Measurements from ENCODE around the gene MTG1. TPM values are rescaled to one million over a fixed set of nuclear protein-coding genes. Genes with fewer than 3 reads are reported as not detected.

Gene MTG1
- total and polyA plus RNA-seq, 10 of the 15 experiments (the other 5 are each of a cell fraction or from before 2014, with no cell fraction given), result 6.2 to 104 (median 62.5) TPM

DNA sequence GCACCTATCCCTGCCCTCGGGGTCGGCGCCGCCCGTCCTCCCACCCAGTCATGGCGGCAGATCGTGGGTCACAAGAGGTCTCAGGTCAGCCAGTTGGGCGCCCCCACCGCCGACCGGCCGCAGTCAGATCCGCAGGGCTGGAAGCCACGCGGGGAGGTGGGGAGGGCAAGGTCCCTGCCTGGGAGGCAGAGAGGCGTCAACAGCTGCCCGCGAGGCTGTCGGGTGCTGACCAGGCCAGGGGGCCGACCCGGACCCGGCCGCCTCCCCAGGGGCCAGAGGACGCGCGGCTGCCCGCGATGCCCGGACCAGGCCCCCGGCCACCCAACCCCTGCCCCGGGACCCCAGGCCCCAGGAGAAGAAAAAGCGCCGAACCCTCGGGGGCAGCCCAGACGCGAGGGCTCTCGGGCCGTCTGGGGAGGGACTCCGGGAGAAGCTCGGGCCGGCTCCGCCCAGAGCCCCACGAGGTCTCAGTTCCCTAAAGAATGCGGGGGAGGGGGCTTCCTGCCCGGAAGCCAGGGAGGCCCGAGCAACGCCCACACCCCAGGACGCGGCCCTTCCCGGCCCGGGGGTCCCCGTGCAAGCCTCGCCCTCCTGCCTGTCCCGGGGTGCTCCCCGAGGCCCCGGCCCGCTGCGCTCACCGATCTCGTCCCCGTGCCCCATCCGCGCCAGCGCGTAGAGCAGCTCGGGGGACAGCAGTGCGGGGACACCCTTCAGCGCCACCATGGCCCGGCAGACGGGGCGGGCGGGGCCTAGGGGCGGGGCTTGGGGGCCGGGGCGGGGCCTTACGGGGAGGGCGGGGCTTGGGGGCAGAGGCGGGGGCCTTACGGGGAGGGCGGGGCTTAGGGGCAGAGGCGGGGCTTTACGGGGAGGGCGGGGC is 36.4 kb upstream of the MTG1 start, which contains the start of gene FUOM (continued):
- TF ChIP-seq, protein P1, sequence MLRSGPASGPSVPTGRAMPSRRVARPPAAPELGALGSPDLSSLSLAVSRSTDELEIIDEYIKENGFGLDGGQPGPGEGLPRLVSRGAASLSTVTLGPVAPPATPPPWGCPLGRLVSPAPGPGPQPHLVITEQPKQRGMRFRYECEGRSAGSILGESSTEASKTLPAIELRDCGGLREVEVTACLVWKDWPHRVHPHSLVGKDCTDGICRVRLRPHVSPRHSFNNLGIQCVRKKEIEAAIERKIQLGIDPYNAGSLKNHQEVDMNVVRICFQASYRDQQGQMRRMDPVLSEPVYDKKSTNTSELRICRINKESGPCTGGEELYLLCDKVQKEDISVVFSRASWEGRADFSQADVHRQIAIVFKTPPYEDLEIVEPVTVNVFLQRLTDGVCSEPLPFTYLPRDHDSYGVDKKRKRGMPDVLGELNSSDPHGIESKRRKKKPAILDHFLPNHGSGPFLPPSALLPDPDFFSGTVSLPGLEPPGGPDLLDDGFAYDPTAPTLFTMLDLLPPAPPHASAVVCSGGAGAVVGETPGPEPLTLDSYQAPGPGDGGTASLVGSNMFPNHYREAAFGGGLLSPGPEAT (IDR thresholded peaks at IDR 0.05; ENCODE audit: low read depth), result no peak
- TF ChIP-seq HDAC2 (IDR thresholded peaks at IDR 0.05) (no peak), TAF1 (IDR thresholded peaks at IDR 0.05; ENCODE audit: borderline replicate concordance, low read depth, low read length) (peak; percentile 61; the same call in 1 of the 2 replicates), GATAD2B (conservative IDR thresholded peaks at IDR 0.05; ENCODE audit: low read depth) (peak; percentile 83), KDM1A (IDR thresholded peaks at IDR 0.05; ENCODE audit: borderline replicate concordance) (no peak), RB1 (IDR thresholded peaks at IDR 0.05; ENCODE audit: borderline replicate concordance) (peak; percentile 41; the same call in 1 of the 2 replicates), CBX3 (IDR thresholded peaks at IDR 0.05; ENCODE audit: borderline replicate concordance, low read depth) (no peak), DPF2 (IDR thresholded peaks at IDR 0.05) (peak; percentile 80), MEF2B (IDR thresholded peaks at IDR 0.05; ENCODE audit: partially characterized antibody, poor library complexity, severe bottlenecking) (peak; percentile 40), SUZ12 (IDR thresholded peaks at IDR 0.05; ENCODE audit: unreplicated experiment) (no peak), MTA3 (IDR thresholded peaks at IDR 0.05; ENCODE audit: borderline replicate concordance, low read length) (no peak), NFYA (IDR thresholded peaks at IDR 0.05; ENCODE audit: borderline replicate concordance, low read depth, low read length) (no peak), YBX1 (IDR thresholded peaks at IDR 0.05) (no peak), ZNF24 (IDR thresholded peaks at IDR 0.05) (no peak), NR2C1 (IDR thresholded peaks at IDR 0.05) (no peak), LARP7 (IDR thresholded peaks at IDR 0.05) (no peak), CBX5 (IDR thresholded peaks at IDR 0.05; ENCODE audit: low read depth) (no peak), IKZF2 (IDR thresholded peaks at IDR 0.05) (peak in 1 of 2 experiments; percentile 28; a peak in 1 of 4 replicates), SMC3 (IDR thresholded peaks at IDR 0.05; ENCODE audit: borderline replicate concordance, low read length) (no peak)
- TF ChIP-seq, protein P2, sequence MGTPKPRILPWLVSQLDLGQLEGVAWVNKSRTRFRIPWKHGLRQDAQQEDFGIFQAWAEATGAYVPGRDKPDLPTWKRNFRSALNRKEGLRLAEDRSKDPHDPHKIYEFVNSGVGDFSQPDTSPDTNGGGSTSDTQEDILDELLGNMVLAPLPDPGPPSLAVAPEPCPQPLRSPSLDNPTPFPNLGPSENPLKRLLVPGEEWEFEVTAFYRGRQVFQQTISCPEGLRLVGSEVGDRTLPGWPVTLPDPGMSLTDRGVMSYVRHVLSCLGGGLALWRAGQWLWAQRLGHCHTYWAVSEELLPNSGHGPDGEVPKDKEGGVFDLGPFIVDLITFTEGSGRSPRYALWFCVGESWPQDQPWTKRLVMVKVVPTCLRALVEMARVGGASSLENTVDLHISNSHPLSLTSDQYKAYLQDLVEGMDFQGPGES (IDR thresholded peaks at IDR 0.05), result no peak
- TF ChIP-seq, protein P3, sequence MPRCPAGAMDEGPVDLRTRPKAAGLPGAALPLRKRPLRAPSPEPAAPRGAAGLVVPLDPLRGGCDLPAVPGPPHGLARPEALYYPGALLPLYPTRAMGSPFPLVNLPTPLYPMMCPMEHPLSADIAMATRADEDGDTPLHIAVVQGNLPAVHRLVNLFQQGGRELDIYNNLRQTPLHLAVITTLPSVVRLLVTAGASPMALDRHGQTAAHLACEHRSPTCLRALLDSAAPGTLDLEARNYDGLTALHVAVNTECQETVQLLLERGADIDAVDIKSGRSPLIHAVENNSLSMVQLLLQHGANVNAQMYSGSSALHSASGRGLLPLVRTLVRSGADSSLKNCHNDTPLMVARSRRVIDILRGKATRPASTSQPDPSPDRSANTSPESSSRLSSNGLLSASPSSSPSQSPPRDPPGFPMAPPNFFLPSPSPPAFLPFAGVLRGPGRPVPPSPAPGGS (IDR thresholded peaks at IDR 0.05; ENCODE audit: borderline replicate concordance, insufficient read depth, low read depth, low read length, poor library complexity, severe bottlenecking), result peak; percentile 25
- TF ChIP-seq, protein P4, sequence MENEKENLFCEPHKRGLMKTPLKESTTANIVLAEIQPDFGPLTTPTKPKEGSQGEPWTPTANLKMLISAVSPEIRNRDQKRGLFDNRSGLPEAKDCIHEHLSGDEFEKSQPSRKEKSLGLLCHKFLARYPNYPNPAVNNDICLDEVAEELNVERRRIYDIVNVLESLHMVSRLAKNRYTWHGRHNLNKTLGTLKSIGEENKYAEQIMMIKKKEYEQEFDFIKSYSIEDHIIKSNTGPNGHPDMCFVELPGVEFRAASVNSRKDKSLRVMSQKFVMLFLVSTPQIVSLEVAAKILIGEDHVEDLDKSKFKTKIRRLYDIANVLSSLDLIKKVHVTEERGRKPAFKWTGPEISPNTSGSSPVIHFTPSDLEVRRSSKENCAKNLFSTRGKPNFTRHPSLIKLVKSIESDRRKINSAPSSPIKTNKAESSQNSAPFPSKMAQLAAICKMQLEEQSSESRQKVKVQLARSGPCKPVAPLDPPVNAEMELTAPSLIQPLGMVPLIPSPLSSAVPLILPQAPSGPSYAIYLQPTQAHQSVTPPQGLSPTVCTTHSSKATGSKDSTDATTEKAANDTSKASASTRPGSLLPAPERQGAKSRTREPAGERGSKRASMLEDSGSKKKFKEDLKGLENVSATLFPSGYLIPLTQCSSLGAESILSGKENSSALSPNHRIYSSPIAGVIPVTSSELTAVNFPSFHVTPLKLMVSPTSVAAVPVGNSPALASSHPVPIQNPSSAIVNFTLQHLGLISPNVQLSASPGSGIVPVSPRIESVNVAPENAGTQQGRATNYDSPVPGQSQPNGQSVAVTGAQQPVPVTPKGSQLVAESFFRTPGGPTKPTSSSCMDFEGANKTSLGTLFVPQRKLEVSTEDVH (IDR thresholded peaks at IDR 0.05; ENCODE audit: low read depth, partially characterized antibody), result no peak
